ENCODE results near the gene DNAH7. TPM values are rescaled to one million over a fixed set of nuclear protein-coding genes. Genes with fewer than 3 reads are reported as not detected.

Gene DNAH7
- total and polyA plus RNA-seq, 2 donors (not counting 3 experiments of a cell fraction or from before 2014, with no cell fraction given): 0.15 to 0.24 TPM

DNA sequence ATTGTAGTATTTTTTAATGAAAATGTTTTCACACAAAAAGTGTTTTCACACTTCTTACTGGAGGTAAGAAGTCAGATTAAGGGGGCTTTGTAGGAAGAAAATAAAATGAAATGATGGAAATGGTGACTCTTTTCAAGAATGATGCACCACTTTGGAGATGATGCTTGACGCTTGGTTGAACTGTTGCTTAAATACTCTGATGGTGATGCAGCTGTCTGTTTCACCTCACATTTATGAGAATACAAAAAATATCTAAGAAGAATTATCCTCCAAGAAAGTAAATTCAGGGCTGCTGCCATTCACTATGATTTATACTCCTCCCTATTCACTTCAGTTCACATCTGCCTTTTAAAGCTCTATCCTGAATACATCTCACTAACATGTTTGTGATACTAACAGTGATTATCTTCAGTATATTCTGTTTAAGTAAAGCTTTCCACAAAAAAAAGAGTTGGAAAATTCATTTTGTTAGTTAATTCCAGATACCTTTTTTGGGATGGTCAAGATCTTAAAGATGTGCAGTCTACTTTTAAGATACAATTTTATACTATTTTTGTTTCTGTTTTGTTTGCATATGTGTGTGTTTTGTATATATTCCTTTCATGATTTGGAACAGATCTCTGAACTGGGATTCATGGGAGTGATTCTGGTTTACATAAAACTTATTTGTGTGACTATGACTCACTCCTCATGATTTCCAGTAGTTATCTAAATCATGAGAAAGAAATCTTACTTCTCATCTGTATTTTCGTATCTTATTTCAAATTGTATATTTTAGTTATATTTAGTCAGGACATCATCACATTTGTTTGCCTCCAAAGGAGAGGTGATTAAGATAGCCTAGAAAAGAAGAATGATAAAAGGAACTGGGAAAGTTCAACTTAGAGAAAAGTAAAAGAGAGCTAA lies 358.5 kb downstream of the DNAH7 start:
- Histone ChIP-seq H2AFZ (ENCODE audit: low read depth, low read length) (no peak overlapping the region), H3K4me1 (ENCODE audit: control insufficient read depth, extremely low read depth, insufficient read depth, low read length) (no peaks in the 10 kb centered on the region), H4K20me1 (replicated peaks; ENCODE audit: control insufficient read depth, extremely low read depth, insufficient read depth, low read length) (peaks cover 3% of the 10 kb centered on the region), H3K27ac (ENCODE audit: insufficient read depth, low read depth, low read length) (no peak overlapping the region), H3K9ac (replicated peaks; ENCODE audit: extremely low read depth, insufficient read depth, low read length) (no peak overlapping the region), H3K4me3 (replicated peaks in 1 of 3; ENCODE audit: insufficient read depth in 1 of 3, low read depth in 1 of 3, low read length in 3 of 3) (no peak overlapping the region), H3K36me3 (ENCODE audit: control insufficient read depth in 2 of 2, extremely low read depth in 1 of 2, insufficient read depth in 2 of 2, low read length in 2 of 2) (peaks cover 0 to 2% of the 10 kb centered on the region in 2 experiments), H3K9me3 (replicated peaks; ENCODE audit: control insufficient read depth, insufficient read depth, low read length) (no peaks in the 10 kb centered on the region), H3K27me3 (ENCODE audit: control insufficient read depth in 2 of 2, insufficient read depth in 2 of 2, low read length in 2 of 2) (no peaks in the 10 kb centered on the region), H3K4me2 (ENCODE audit: insufficient read depth, low read length) (no peak overlapping the region), H3K79me2 (ENCODE audit: control insufficient read depth, insufficient read depth, low read length) (no peaks in the 10 kb centered on the region), H3K9me1 (replicated peaks; ENCODE audit: control insufficient read depth, extremely low read depth, insufficient read depth, low read length) (no peaks in the 10 kb centered on the region)
- BruUV-seq (replicated peaks): no TSS peak
- intact Hi-C loops (cut with micrococcal nuclease): no loop called here
- dilution Hi-C loops (cut with MboI; ENCODE audit: extremely low pct_ligation_motif_present, low sequenced_read_pairs): no loop called here
- DNase-seq (ENCODE audit: low read depth, low spot score) (no peak), FAIRE-seq (no peak)
- TF ChIP-seq POLR2A (IDR thresholded peaks at IDR 0.05; ENCODE audit: low read depth, low read length) (no peak), FOS (IDR thresholded peaks at IDR 0.05; ENCODE audit: borderline replicate concordance, insufficient read depth, low read length) (no peak), JUN (IDR thresholded peaks at IDR 0.05; ENCODE audit: borderline replicate concordance, insufficient read depth, insufficient read length, low read depth) (no peak)
- CTCF ChIA-PET: no interaction called here
- POLR2A ChIA-PET: no interaction called here

DNA sequence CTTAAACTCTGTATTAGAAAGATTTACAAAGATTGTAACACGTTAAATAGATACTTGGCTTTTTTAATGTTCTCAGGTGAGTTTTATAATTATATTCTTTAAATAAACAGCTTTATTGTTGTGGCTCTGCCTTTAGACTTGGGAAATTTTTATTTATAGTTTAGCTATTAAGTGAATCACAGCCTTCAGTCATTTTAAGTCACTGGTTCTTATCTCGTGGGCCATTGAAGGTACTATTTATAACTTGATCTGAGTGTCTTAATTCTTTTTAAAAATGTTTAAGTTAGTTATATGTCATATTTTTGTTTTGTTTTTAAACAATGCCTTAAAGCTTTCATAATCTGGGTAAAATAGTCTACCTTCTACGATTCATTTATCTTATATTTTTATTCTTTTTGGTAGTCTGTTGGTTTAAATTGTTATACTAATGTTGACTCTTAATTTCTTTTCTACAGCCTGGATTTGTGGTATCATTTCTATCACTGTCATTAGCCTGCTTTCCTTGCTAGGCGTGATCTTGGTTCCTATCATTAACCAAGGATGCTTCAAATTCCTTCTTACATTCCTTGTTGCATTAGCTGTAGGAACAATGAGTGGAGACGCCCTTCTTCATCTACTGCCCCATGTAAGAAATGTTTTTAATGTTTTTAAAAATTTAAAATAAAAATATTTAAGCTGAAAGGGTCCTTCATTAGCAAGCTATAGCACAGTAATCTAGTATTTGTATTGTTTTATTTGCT lies 362.3 kb downstream of the DNAH7 start:
- DNase-seq (ENCODE audit: low read depth, low spot score) (no peak), FAIRE-seq (no peak)
- Histone ChIP-seq H3K9ac (replicated peaks; ENCODE audit: extremely low read depth, insufficient read depth, low read length) (no peak overlapping the region), H3K4me3 (replicated peaks in 1 of 3; ENCODE audit: insufficient read depth in 1 of 3, low read depth in 1 of 3, low read length in 3 of 3) (no peak overlapping the region), H2AFZ (ENCODE audit: low read depth, low read length) (no peak overlapping the region), H3K27ac (ENCODE audit: insufficient read depth, low read depth, low read length) (no peak overlapping the region), H3K36me3 (ENCODE audit: control insufficient read depth in 2 of 2, extremely low read depth in 1 of 2, insufficient read depth in 2 of 2, low read length in 2 of 2) (peaks cover 0 to 2% of the 10 kb centered on the region in 2 experiments), H3K4me2 (ENCODE audit: insufficient read depth, low read length) (no peak overlapping the region), H3K9me3 (replicated peaks; ENCODE audit: control insufficient read depth, insufficient read depth, low read length) (no peaks in the 10 kb centered on the region), H3K4me1 (ENCODE audit: control insufficient read depth, extremely low read depth, insufficient read depth, low read length) (no peaks in the 10 kb centered on the region), H3K9me1 (replicated peaks; ENCODE audit: control insufficient read depth, extremely low read depth, insufficient read depth, low read length) (no peaks in the 10 kb centered on the region), H4K20me1 (replicated peaks; ENCODE audit: control insufficient read depth, extremely low read depth, insufficient read depth, low read length) (peaks cover 3% of the 10 kb centered on the region), H3K27me3 (ENCODE audit: control insufficient read depth in 2 of 2, insufficient read depth in 2 of 2, low read length in 2 of 2) (no peaks in the 10 kb centered on the region), H3K79me2 (ENCODE audit: control insufficient read depth, insufficient read depth, low read length) (no peaks in the 10 kb centered on the region)
- ChIA-PET CTCF (interaction anchor here (0.9 to 2.2 kb wide), 4 partner anchors 11 to 46 kb away, joined by 3 to 6 read pairs (median 4); no protein-coding TSS in a partner anchor), POLR2A (no interaction called here)
- BruUV-seq (replicated peaks): no TSS peak
- intact Hi-C loops (cut with micrococcal nuclease): no loop called here
- TF ChIP-seq, protein P1, sequence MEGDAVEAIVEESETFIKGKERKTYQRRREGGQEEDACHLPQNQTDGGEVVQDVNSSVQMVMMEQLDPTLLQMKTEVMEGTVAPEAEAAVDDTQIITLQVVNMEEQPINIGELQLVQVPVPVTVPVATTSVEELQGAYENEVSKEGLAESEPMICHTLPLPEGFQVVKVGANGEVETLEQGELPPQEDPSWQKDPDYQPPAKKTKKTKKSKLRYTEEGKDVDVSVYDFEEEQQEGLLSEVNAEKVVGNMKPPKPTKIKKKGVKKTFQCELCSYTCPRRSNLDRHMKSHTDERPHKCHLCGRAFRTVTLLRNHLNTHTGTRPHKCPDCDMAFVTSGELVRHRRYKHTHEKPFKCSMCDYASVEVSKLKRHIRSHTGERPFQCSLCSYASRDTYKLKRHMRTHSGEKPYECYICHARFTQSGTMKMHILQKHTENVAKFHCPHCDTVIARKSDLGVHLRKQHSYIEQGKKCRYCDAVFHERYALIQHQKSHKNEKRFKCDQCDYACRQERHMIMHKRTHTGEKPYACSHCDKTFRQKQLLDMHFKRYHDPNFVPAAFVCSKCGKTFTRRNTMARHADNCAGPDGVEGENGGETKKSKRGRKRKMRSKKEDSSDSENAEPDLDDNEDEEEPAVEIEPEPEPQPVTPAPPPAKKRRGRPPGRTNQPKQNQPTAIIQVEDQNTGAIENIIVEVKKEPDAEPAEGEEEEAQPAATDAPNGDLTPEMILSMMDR (IDR thresholded peaks at IDR 0.05; ENCODE audit: extremely low read depth in 1 of 2, insufficient read depth in 1 of 2, low read depth in 1 of 2, low read length in 2 of 2): no peak
- TF ChIP-seq EZH2 (IDR thresholded peaks at IDR 0.05; ENCODE audit: borderline replicate concordance, low read depth, low read length, severe bottlenecking) (no peak), POLR2A (IDR thresholded peaks at IDR 0.05; ENCODE audit: low read depth, low read length) (no peak), FOS (IDR thresholded peaks at IDR 0.05; ENCODE audit: borderline replicate concordance, insufficient read depth, low read length) (no peak), GATA2 (IDR thresholded peaks at IDR 0.05; ENCODE audit: insufficient read depth, insufficient read length, low read depth, low read length) (no peak), JUN (IDR thresholded peaks at IDR 0.05; ENCODE audit: borderline replicate concordance, insufficient read depth, insufficient read length, low read depth) (no peak), POLR2AphosphoS5 (IDR thresholded peaks at IDR 0.05; ENCODE audit: insufficient read depth, low read depth, low read length) (no peak), MYC (IDR thresholded peaks at IDR 0.05; ENCODE audit: low read depth, low read length) (no peak)
- TF ChIP-seq, protein P2, sequence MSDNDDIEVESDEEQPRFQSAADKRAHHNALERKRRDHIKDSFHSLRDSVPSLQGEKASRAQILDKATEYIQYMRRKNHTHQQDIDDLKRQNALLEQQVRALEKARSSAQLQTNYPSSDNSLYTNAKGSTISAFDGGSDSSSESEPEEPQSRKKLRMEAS (IDR thresholded peaks at IDR 0.05; ENCODE audit: insufficient read depth, insufficient read length): no peak
- dilution Hi-C loops (cut with MboI; ENCODE audit: extremely low pct_ligation_motif_present, low sequenced_read_pairs): no loop called here
